Retinal pigment epithelial cell (primary cell): ENCODE data around the gene HMGCS1.

Experiments used
- DNase-seq: peaks from one replicate; pipeline ENCODE4 v3.0.0-alpha.2; 2010; ENCODE audit warnings: low read depth
- H3K4me3 ChIP-seq: 2 replicates; pipeline ENCODE4 v1.5.1; 2011; ENCODE audit warnings: mild to moderate bottlenecking, low read length, control low read depth, moderate library complexity
- TF ChIP-seq, protein P1 (sequence below): conservative IDR thresholded peaks from 2 replicates; pipeline ENCODE4 v1.5.1; 2011; ENCODE audit warnings: low read depth, low read length, control low read depth, inconsistent platforms

Gene HMGCS1

DNA sequence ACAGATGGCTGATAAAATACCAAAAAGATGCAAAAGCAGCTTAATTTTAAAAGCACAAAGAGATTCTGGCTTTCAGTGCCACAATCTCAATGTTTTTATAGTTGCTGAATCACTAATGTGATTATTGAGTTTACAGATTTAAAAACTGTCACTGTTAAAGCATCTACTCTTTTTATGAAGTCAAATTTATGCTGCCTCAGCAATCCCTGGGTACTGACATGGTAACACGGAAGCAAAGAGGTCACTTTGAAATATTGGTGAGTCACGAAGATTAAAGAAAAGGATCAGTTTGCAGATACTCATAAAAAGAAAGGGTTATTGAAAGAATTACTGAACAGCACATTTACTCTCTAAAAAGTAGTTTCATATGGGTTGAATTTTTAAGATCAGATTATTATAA, 39.7 kb upstream of the HMGCS1 start:
- no peak overlapping the region for H3K4me3 ChIP-seq
- TF ChIP-seq, protein P1, sequence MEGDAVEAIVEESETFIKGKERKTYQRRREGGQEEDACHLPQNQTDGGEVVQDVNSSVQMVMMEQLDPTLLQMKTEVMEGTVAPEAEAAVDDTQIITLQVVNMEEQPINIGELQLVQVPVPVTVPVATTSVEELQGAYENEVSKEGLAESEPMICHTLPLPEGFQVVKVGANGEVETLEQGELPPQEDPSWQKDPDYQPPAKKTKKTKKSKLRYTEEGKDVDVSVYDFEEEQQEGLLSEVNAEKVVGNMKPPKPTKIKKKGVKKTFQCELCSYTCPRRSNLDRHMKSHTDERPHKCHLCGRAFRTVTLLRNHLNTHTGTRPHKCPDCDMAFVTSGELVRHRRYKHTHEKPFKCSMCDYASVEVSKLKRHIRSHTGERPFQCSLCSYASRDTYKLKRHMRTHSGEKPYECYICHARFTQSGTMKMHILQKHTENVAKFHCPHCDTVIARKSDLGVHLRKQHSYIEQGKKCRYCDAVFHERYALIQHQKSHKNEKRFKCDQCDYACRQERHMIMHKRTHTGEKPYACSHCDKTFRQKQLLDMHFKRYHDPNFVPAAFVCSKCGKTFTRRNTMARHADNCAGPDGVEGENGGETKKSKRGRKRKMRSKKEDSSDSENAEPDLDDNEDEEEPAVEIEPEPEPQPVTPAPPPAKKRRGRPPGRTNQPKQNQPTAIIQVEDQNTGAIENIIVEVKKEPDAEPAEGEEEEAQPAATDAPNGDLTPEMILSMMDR, result no peak
- DNase-seq, result no peak

DNA sequence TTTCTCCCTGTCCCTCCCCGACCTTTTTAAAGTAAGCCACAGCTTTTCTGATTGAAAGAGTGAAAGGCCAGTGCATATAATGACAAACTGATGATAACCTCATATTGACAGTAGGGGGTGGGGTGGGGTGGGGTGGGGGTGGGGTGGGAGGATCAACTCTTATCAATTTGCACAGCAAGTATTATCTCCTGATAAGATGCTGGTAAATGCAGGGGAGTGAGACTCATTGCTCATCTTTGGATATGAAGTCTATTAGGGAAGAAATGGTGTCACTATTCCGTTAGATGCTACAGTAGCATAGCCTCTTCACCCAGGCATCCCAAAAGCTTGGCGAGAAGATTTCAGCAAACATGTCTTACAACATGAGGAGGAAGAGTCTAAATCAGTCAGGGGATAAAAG, 38.9 kb upstream of the HMGCS1 start:
- no peak for DNase-seq
- no peak overlapping the region for H3K4me3 ChIP-seq
- TF ChIP-seq, protein P1, result no peak

DNA sequence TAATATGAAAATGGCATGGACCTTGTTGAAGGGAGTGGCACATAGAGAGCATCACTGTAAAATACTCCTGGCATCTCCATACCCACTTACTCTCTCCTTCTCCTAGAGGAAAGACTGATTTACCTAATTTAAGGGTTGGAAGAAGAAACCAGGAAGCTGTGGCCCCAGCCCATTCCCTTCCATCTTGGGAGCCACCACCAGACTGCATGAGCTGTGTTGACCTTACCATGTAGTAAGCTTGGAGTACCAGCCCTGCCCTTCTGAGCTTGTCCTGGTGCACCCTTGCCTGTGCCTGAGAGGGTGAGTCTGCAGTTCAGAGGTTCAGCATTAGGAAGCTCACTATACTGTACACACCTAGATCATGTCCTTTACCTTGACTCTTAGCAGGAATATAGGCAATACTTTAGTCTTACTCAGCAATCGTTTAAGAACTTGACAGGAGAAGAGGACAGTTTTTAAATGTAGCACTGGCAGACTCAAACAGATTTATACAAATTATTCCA, 35.7 kb upstream of the HMGCS1 start:
- no peak for DNase-seq
- H3K4me3 ChIP-seq, result no peak overlapping the region
- TF ChIP-seq, protein P1, result no peak

DNA sequence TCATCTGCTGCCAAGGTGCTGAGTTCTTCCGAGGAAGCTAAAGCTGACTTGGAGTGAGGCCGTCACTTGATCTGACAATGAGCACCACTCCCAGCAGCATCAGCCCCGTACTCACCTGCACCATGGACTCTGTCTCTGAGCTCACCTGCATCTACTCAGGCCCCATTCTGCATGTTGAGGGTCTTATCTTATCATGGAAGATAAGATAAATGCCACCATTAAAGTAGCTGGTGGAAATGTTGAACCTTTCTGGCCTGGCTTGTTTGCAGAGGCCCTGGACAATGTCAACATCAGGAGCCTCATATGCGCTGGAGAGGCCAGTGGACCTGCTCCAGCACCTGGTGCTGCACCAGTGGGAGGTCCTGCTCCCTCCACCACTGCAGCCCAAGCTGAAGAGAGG, 35.0 kb upstream of the HMGCS1 start:
- TF ChIP-seq, protein P1, result no peak
- DNase-seq, result no peak
- H3K4me3 ChIP-seq, result no peak overlapping the region

DNA sequence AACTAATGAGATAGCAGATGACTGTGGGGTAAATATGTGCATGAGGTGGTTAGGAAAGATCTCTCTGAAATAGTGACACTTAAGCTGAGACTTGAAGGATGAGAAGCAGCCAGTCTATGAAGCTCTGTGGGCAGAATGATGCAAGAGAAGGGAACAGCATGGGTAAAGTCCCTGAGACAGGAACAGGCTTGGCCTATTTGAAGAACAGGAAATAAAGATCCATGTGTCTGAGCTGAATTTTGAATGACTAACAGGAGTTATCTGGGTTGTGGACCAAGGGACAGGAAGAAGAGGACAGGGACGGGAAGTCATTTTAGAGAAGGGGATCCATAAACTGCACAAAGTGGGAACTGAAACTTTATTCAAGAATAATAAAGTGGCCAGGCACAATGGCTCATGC, 25.6 kb upstream of the HMGCS1 start:
- TF ChIP-seq, protein P1, result no peak
- H3K4me3 ChIP-seq, result no peak overlapping the region
- DNase-seq, result no peak

DNA sequence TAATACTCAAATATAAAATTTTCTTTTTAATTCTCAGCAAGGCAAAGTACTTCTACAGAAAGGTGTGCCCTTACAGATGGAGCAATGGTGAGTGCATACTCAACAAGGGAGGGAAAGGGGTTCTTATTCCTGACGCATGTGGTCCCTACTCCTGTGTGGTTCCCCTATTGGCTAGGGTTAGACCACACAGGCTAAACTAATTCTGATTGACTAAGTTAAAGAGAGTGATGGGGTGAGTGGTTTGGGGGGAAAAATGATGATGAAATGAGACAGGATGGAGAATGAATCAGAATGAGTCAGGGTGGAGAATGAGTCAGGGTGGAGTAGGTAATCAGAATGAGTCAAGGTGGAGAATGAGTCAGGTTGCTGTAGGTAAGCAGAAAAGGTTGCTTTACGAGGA, 22.9 kb upstream of the HMGCS1 start:
- no peak for DNase-seq
- TF ChIP-seq, protein P1, result no peak

DNA sequence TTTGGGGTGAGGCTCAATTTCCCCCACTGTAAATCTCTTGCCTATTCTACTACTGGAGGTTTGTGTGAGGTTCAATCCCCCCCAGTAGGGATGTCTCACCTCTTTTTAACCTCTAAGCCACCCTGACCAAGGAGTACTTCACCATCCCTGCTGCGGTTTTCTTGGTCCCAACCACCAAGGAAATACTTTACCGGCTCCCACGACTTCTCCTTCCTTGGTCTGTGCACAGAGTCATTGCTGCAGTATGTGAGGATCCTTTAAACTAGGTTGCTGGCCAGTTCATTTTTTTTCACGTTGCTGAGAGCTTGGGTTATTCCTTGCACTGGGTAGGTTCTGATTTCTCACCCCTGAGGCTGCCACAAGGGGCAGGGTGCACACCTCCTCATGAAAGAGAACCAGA, 22.5 kb upstream of the HMGCS1 start:
- TF ChIP-seq, protein P1, result no peak
- no peak overlapping the region for H3K4me3 ChIP-seq
- DNase-seq, result no peak

More for the DNA sequence above, 22.9 kb upstream of the HMGCS1 start:
- no peak overlapping the region for H3K4me3 ChIP-seq
